Choroid plexus epithelial cell (primary cell): Measurements from ENCODE around the gene CACNA1F.
A peak's percentile ranks its signal among the peaks of the same experiment; 100 is the strongest.

ENCODE experiments used
- DNase-seq: peaks from one replicate; pipeline ENCODE4 v3.0.0-alpha.2; 2010; ENCODE audit warnings: low read depth
- H3K4me3 ChIP-seq: 2 replicates; pipeline ENCODE4 v1.5.1; 2011; ENCODE audit warnings: low read depth, mild to moderate bottlenecking, control low read depth, low read length, moderate library complexity
- CTCF ChIP-seq: conservative IDR thresholded peaks from 2 replicates; pipeline ENCODE4 v1.5.1; 2011; ENCODE audit warnings: low read depth, mild to moderate bottlenecking, control low read depth, inconsistent platforms, low read length, moderate library complexity

Gene CACNA1F

GRCh38 chrX:49231333-49232000, 1.7 kb downstream of the CACNA1F start:
- no peak for TF ChIP-seq CTCF
- H3K4me3 ChIP-seq: no peak overlapping the region
- no peak for DNase-seq

GRCh38 chrX:49230500-49231232, 2.5 kb downstream of the CACNA1F start:
- peak; percentile 37 for TF ChIP-seq CTCF
- peak overlapping the region; percentile 37 for H3K4me3 ChIP-seq
- no peak for DNase-seq

- DNase-seq: no peak
- H3K4me3 ChIP-seq: no peak overlapping the region
- no peak for TF ChIP-seq CTCF
These were observed 5.0 kb downstream of the CACNA1F start for GRCh38 chrX:49228185-49228584.

GRCh38 chrX:49227726-49228125, 5.4 kb downstream of the CACNA1F start:
- TF ChIP-seq CTCF: no peak
- no peak overlapping the region for H3K4me3 ChIP-seq
- no peak for DNase-seq

GRCh38 chrX:49226946-49227345, 6.2 kb downstream of the CACNA1F start:
- no peak for DNase-seq

GRCh38 chrX:49225858-49226257, 7.3 kb downstream of the CACNA1F start:
- H3K4me3 ChIP-seq: no peak overlapping the region
- no peak for DNase-seq
- TF ChIP-seq CTCF: no peak

More at GRCh38 chrX:49226946-49227345, 6.2 kb downstream of the CACNA1F start:
- no peak for TF ChIP-seq CTCF
- no peak overlapping the region for H3K4me3 ChIP-seq

- DNase-seq: no peak
- H3K4me3 ChIP-seq: no peak overlapping the region
- no peak for TF ChIP-seq CTCF
These were observed 11.3 kb downstream of the CACNA1F start for GRCh38 chrX:49221868-49222267.
